ENCODE results near the gene SLIT3. TPM values are rescaled to one million over a fixed set of nuclear protein-coding genes. Genes with fewer than 3 reads are reported as not detected.

SLIT3 gene
- total RNA-seq, 1 donor from 2014 or later = 0.66 TPM

DNA sequence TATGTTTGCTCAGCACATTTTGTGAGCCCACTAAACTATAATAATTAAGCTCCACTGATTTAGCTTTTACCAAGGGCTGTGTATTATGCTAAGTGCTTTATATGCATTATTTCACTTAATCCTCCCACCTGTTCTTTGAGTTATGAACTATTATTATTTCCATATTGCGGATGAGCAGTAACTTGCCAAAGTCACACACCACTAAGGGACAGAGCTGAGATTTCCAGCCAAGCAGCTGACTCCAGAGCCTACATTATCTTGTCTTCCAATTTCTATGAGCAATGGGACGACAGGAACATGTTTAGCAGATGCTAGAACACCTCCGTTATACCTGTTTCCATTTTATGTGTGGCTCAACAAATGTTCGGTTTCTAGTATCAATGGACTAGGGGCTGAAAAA is 484.3 kb downstream of the SLIT3 start:
- intact Hi-C loops (cut with micrococcal nuclease) = no loop called here

DNA sequence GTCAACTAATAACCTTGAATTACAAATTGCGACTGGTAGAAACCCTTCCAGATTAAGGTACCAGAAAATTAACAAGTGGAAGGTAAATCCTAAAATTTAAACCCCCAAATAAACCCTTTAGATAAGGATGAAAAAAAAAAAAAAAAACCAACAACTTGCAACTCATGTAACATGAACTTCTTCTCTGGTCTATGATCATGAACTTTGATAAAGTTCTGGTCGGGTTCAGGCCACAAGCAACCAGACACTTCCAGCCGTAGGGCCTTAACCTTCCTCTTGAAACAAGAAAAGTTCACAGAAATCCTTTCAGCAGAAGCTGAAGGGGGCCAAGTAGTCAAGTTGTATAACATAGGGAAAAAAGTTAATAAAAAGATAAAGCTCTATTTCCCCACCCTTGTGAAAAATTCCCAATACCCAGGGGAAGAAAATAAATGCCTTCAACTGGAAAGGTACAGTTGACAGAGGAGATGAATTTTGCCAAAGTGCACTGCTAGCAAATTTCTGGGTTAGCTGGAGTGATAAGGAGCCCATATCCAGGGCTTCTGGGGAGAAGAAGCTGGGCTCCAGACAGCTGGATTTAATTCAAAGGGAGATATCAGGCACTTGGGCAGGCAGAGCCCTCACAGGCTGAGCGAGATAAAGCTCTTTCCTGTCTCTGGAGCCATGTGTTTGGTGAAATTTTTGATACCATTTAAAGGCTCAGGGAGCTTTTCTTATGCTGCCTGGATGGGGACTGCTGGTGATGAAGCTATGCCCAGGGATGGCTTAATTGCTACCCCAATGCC is 487.6 kb downstream of the SLIT3 start:
- intact Hi-C loops (cut with micrococcal nuclease) = no loop called here

GRCh38 chr5:168810641-168811040 is 490.3 kb downstream of the SLIT3 start:
- intact Hi-C loops (cut with micrococcal nuclease) = no loop called here

DNA sequence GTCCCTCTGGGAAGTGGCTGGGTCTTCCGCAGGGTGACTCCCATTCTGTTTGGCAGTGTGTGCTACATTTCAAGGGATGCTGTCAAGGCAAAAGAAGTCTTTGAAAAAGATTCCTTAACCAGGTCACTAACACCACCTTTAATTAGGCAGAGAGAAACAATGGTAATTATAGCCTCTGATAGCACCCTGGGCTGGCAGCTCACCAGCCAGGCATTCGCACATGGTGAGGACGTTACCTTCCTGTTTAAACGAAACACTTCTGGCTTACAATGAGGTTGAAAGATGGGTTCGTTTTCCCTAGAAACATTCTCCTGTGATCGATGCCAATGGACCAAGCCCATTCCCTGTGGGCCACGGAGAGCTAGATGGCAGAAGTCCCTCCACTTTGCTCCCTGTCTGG is 491.7 kb downstream of the SLIT3 start:
- intact Hi-C loops (cut with micrococcal nuclease) = no loop called here

DNA sequence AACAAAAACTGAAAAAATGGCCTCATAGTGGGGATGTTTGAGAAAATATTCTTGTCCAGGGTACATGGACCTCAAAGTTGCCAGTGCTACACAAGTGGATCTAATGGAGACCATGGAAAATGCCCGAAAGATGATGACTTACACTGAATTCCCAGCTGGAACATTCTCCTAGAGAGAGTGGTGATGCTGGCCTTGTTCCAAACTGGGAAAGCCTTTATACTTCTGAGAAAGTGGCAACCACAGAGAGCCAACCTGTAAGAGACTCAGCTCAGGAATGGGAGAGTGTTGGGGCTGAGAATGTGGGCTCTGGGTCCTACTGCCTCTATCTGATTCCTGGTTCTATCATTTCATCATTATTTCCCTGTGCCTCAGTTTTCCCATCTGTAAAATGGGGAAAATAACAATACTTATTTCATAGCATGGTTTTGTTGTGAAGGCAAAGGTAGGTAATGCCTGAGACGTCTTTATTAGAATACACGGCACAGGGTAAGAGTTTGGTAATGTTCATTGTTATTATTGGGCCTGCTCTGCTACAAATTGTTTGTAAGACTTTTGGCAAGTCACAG is 492.8 kb downstream of the SLIT3 start:
- intact Hi-C loops (cut with micrococcal nuclease) = no loop called here

GRCh38 chr5:168807287-168807686 is 493.7 kb downstream of the SLIT3 start:
- intact Hi-C loops (cut with micrococcal nuclease) = no loop called here

DNA sequence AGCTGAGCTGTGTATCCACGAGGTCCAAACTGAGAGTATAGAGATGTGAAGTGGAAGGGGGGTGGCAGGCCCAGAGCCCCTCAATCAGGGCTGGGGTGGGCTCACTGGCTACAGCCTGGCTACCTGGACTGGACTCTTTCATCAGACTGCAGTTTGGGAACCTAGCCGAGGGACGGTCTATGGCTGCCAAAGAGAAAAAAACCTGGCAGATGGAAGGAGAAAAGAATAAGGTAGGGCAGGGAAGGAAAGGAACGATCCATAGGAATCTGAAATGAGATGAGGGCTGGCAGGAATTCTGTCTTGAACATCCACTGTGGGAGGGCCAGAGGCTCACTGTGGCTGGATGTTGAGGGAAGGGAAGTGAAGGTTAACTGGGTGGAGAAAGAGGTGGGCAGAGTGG is 497.4 kb downstream of the SLIT3 start:
- intact Hi-C loops (cut with micrococcal nuclease) = loop anchor here (5.0 kb wide), 3 partner anchors 34 to 56 kb away; no protein-coding TSS in a partner anchor

DNA sequence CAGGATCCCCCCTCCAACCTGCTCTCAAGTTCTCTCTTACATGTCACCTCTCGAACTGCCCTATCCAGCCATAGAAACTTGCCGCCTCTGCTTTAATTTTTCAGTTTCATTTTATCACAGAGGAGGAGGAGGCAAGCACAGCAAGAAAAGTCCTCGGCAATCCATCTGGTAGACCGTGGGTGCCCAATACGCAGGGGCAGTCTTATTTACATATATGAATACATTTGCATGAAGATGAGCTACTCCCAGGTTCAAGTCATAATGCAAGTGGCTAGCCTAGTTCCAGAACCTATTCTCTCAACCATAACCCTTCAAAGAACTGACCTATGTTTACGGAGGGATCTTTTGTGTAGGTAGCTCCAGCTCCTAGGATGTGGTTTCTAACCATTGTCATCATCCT is 498.6 kb downstream of the SLIT3 start:
- intact Hi-C loops (cut with micrococcal nuclease) = loop anchor here (5.0 kb wide), 3 partner anchors 35 to 55 kb away; no protein-coding TSS in a partner anchor

DNA sequence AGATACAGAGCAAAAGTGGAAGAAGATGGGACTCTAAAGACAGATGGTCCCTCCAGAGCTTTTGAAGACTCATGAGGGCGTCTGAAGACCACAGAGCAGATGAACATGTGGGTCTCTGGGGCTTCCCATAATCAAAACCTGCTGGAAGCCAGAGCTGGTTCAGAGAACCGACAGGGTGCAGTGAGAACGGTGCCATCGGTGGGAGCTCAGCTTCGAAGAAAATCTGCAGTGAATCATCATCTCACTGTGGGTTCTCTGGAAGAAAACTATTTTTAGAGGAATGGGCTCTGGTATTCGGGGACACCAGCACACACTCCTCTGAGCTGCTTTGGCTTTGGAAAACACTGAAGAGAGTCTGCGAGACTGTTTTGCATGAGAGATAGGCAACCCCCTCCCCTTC is 499.4 kb downstream of the SLIT3 start:
- intact Hi-C loops (cut with micrococcal nuclease) = loop anchor here (5.0 kb wide), 3 partner anchors 36 to 54 kb away; no protein-coding TSS in a partner anchor

- intact Hi-C loops (cut with micrococcal nuclease) = loop anchor here (5.0 kb wide), 3 partner anchors 37 to 53 kb away; no protein-coding TSS in a partner anchor
Measured at GRCh38 chr5:168800701-168801100, 500.2 kb downstream of the SLIT3 start.

GRCh38 chr5:168798065-168799023 is 502.6 kb downstream of the SLIT3 start:
- intact Hi-C loops (cut with micrococcal nuclease) = no loop called here

- intact Hi-C loops (cut with micrococcal nuclease) = no loop called here
Measured at GRCh38 chr5:168796593-168797580, 504.1 kb downstream of the SLIT3 start.

DNA sequence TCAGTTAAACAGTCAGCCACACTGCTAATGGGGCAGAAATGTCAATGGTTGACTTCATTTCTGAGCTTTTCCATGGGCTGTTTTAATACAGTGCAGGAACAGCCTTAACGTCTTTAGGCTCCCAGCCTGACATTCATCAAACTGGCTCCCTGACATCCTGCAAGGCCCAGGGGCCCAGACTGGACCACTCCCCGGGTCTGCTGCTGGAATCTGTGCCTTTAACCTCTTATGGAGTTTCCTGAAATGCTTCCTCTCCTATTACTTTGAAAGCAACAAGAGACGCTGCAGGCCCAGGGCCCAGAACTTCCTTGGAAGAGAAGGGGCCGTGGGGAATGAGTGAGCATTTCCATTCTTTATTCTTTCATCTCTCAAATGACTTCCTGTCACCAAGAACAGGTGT is 504.9 kb downstream of the SLIT3 start:
- intact Hi-C loops (cut with micrococcal nuclease) = no loop called here

DNA sequence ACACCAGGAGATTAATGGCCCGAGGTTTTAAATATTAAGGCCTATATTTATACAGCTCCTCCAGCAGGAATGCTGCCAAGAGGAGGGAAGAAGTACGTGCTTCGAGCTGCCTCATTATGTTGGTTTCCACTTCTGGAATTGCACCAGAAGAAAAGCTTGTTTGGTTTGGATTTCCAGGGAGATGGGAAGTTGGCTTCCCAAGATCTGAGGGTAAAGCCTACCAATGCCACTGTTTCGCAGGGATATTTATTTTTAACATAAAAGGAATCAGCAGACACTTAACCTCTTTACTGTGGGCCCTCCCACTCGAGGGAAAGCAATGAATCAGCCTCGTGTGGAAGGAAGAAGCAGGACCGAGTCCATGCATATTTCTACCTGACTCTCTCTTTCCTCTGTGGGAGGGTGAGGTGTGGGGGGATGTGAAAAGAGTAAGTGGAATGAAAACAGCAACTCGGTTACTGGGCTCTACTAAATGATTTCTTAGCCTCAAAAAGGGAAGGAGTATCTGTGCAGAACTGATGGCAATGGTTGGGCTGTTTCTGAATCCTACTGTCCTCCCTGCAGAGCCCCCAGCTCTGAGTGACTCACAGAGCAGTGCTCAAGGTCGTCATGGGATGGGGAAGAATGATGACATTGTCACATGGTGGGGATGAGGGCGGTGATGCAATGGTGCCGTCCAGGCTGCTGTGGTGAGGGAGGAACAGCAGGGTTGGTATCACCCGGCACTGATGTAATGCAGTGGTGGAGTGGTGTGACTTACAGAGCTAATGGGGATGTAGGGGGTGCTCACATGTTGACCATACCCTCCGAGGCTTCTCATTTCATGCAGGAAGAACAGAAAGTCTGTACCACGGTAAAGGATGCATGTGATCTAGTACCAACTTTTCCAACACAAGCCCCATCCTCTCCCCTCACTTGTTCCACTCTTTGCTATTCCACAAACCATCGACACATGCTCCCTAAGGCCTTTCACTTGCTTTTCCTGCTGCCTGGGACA is 506.8 kb downstream of the SLIT3 start:
- intact Hi-C loops (cut with micrococcal nuclease) = no loop called here

GRCh38 chr5:168792678-168793077 is 508.3 kb downstream of the SLIT3 start:
- intact Hi-C loops (cut with micrococcal nuclease) = no loop called here

DNA sequence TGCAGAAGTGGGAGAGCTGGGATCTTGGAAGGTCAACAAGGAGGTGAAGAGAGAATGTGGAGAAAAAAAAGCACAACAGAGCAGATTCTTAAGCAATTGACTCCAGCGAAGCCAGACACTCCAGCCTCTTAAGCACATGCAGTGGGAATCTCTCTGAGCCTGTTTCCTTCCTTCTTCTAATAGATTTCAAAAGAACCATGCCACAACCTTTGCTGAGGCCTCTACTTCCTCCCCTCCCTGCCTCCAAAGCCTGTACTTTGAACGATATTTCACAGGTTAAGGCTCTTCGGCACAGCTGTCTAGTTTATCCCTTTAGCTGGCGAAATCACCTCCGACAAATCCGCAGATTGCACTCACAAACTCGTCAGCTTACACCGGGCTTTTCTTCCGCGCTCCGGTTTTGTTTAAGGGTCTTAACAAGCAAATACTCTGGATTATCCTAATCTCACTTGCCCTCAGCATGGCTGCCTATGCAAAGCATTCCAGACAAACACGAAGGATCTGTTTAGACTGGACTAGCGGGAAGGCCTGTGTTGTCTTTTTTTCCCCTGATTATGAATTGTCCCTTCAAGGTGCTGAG is 510.2 kb downstream of the SLIT3 start:
- intact Hi-C loops (cut with micrococcal nuclease) = no loop called here

GRCh38 chr5:168790002-168790635 is 510.8 kb downstream of the SLIT3 start:
- intact Hi-C loops (cut with micrococcal nuclease) = no loop called here

GRCh38 chr5:168788786-168789185 is 512.2 kb downstream of the SLIT3 start:
- intact Hi-C loops (cut with micrococcal nuclease) = no loop called here

All from T-helper 2 cell treated with Interferon-gamma antibody and Interleukin-4, amounts not matched to agents 100 ng/mL and 5 ng/mL, for 36 hours (primary cell).